Left ventricle myocardium superior (tissue), 1 donor: ENCODE data around the gene RALGAPA2. TPM values are rescaled to one million over a fixed set of nuclear protein-coding genes. Genes with fewer than 3 reads are reported as not detected.

Source experiments
- ATAC-seq: fragments of 200-7000 bp; cut with Tn5 transposase; one replicate; pipeline ENCODE4 v1.9.1; 2020; ENCODE audit warnings: mild to moderate bottlenecking, moderate library complexity
- DNase-seq: peaks from one replicate; pipeline ENCODE4 v3.0.0-alpha.2; 2020
- intact Hi-C: fragments of 100-400 bp; cut with micrococcal nuclease; formaldehyde crosslinking; loops from one replicate; pipeline ENCODE4 v1.11.0; 2022
- total RNA-seq: library from RNA; stranded (reverse); fragmentation: NEBNext Ultra II Directional; extraction: Animal tissue kit (Norgen Biotek cat#: 25700); gene quantifications from one replicate; pipeline ENCODE4 v1.2.1, GENCODE V29; 2021
- donor health status: DM: no; HTN: yes; CAD: no; lungs with severe emphysema.

Gene RALGAPA2
- total RNA-seq, 1 donor from 2014 or later = 18.9 TPM

- ATAC-seq (peak; percentile 60), DNase-seq (no peak)
- intact Hi-C loops = no loop called here
Measured at GRCh38 chr20:20731000-20731944, 18.8 kb upstream of the RALGAPA2 start.

DNA sequence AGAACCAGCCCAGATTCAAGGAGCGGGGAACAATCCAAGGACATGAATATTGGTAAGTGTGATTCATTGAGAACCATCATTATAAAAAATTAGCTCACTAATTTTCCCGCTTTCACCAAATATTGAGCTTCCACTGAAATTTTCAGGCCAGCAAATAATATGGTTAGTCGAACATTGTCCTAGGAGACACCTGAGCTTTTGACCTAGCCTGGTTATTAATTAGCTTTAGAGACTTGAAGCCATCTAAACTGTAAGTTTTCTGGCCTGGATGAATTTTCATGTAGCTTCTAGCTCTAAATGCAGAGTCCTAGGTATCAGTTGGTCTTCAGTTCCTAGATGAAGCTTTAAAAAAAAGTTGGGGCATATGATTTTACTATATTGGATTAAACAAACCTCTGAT is 17.1 kb upstream of the RALGAPA2 start:
- DNase-seq (no peak), ATAC-seq (no peak)
- intact Hi-C loops = no loop called here

DNA sequence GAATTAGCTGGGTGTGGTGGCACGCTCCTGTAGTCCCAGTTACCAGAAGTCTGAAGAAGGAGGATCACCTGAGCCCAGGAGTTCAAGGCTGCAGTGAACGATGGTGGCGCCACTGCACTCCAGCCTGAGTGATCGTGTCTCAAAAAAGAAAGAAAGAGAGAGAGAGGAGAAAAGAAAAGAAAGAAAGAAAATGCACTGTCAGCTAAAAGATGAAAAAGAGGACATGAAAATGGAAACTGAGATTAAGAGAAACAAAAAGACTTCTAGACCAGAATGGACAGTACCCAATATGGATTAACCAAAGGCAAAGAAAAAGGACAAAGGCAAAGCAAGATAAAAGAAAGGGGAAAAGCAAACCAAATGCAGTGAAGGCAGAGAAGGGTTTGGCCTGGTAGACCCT is 9.0 kb upstream of the RALGAPA2 start:
- no peak for ATAC-seq
- intact Hi-C loops = no loop called here
- no peak for DNase-seq

DNA sequence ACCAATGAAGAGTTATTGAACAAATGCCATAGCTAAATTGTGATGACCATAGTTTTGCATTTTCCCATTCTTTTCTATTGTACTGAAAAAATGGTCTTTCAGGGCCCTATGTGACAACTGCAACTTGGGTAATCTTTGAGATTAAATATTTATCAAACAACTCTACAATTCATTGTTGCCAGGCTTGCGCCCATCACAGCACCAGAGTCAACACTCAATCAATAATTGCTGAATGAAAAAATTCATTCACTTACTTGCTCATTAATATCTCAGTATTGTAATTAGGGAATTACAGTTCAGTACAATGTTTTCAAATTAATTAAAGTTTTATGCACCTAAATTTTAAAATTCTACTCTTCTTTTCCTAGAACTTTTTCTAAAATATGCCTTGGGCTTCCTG is 7.7 kb upstream of the RALGAPA2 start:
- DNase-seq (no peak), ATAC-seq (no peak)
- intact Hi-C loops = no loop called here

DNA sequence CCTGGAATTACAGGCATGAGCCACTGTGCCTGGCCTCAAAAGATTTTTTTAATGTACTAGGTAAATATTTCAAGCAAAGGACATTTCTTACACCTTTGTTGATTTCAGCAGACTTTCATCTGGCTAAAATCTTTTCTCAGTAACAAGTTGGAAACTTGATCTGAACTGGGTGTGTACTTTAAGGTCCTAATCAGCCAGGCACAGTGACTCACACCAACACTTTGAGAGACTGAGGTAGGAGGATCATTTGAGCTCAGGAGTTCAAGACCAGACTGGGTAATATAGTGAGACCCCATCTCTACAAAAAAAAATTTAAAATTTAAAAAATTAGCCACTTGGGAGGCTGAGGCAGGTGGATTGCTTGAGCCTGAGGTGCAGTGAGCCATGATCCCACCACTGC is 7.0 kb upstream of the RALGAPA2 start:
- DNase-seq (no peak), ATAC-seq (no peak)
- intact Hi-C loops = no loop called here

- DNase-seq = peak; percentile 36
- ATAC-seq = peak; percentile 5
- intact Hi-C loops = no loop called here
Measured at GRCh38 chr20:20713244-20713765, 861 bp upstream of the RALGAPA2 start.

GRCh38 chr20:20712004-20712473 is 405 bp downstream of the RALGAPA2 start:
- intact Hi-C loops = no loop called here
- DNase-seq (no peak), ATAC-seq (peak; percentile 12)

DNA sequence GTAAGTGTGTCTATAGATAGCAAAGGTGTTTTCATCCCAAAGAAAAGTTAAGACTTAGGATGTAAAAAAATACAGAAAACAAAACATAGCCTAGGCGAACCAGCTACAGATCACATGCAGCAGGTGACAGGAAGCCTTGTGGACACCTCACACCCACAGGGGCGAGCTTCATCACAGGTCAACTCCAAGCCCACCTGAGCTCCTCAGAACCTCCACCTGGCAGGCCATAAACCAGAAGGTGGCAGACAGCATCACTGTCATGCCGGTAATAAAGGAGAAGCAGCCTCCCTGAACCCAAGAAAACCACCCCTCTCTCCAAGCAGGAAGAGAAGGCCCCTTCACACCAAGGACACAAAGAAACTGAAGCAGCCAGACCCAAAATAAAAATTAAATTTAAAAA is 1.0 kb downstream of the RALGAPA2 start:
- DNase-seq = no peak
- ATAC-seq = no peak
- intact Hi-C loops = no loop called here

DNA sequence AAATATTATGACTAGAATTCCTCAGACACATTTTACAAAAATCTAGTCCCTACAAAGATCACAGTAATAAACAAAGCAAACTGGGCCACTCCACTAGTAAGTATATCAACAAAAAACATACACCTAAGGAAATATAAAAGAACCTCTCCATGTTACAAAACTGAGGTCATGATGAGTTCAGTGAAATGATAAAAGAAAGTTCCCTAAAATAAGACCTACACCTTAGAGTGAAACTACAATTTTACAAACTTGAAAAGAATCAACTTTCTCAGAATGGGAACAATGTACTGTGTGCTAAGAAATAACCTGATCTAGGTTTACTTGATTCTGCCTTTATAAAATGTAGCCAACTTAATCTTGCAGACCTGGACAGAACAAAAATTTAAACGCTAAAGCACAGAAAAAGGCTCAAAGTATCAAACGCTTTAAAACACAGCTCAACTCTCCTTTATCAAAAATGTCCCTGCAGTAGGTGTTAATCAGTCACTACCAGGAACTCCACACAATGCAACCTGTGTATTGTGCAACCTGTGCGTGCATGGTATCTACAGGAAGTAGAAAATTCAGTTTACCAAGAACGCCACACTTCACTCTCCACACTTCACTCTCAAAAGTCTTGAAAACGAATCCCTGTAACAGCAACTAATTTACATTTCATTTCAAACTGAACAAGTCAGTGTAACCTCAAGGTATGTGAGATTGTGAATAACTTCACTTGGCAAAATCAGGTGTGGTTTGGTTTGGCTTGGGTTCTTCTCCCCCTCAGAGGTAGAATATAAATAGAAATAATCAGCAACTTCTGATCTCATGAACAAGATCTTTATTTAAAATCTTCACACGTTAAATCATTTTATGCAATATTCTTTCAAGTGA is 1.8 kb downstream of the RALGAPA2 start:
- intact Hi-C loops = no loop called here
- ATAC-seq = no peak
- no peak for DNase-seq

DNA sequence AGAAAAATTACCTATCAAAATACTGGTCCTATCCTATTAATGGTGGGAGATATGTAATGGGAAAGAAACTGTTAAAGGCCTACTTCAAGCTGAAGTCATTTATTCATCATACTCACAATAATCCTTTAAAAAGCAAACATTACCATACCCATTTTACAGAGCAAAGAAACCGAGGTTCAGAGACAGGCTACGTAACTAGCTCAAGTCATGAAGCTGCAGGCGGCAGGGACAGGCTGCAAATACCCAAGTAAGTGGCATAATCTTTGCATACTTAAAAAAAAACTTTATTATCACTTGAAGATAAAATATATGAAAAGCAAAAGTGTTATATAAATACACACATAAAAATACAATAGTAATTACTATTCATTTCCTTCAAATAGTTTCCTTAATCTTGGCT is 2.6 kb downstream of the RALGAPA2 start:
- intact Hi-C loops = no loop called here
- DNase-seq = no peak
- no peak for ATAC-seq

GRCh38 chr20:20706285-20706684 is 6.2 kb downstream of the RALGAPA2 start:
- DNase-seq (no peak), ATAC-seq (no peak)
- intact Hi-C loops = no loop called here

GRCh38 chr20:20702330-20703245 is 9.9 kb downstream of the RALGAPA2 start:
- no peak for ATAC-seq
- intact Hi-C loops = no loop called here
- DNase-seq = no peak

DNA sequence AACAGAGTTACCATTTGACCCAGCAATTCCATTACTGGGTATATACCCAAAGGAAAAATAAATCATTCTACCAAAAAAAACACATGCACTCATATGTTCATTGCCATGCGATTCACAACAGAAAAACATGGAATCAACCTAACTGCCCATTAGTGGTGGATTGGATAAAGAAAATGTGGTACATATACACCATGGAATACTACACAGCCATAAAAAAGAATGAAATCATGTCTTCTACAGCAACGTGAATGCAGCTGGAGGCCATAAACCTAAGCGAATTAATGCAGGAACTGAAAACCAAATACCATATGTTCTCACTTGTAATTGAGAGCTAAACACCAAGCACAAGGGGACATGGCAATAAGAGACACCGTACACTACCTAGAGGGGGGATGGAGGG is 12.5 kb downstream of the RALGAPA2 start:
- DNase-seq = no peak
- intact Hi-C loops = no loop called here

DNA sequence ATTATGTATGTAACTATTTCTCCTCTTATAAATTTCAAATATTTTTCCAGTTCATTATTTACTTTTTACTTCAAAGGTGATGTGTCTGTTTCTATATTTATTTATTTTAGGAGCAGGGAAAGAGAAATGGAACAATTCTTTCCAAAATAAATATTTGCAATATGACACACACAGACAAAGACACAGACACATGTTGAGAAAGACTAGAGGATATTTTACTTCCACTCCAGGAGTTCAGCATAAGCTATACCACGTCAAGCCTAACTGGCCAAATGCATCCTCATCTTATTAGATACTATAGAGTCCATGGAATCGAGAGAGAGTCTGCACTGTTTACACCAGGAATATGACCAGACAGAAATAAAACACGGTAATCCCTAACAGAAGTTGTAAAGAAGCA is 13.3 kb downstream of the RALGAPA2 start:
- intact Hi-C loops = no loop called here
- DNase-seq (no peak), ATAC-seq (no peak)

More for the DNA sequence above, 12.5 kb downstream of the RALGAPA2 start:
- no peak for ATAC-seq

DNA sequence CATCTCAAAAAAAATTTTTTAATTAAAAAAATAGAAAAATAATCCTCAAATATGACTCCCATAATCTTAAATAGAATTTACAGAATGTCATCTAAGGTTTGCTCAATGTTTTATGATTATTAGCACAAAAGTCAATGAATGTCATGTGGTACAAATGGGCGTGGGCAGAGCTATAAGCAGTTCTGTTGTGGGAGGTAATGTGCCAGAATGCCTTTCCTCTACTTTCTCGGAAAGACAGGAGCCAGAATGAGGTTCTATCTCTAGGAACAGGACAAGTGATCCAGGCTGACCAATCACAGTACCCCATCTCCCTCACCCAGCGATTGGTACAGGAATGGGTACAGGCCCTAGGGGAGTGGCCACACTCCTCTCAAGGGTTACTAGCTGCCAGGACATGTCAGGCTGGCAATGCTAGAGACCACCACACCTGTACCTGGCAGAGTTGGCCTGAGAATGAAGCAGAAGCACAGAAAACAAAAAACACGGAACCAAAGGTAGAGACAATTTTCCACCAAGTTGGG is 15.1 kb downstream of the RALGAPA2 start:
- no peak for DNase-seq
- intact Hi-C loops = no loop called here
- ATAC-seq = no peak

GRCh38 chr20:20695250-20695816 is 17.1 kb downstream of the RALGAPA2 start:
- no peak for ATAC-seq
- no peak for DNase-seq
- intact Hi-C loops = no loop called here

GRCh38 chr20:20694591-20694990 is 17.9 kb downstream of the RALGAPA2 start:
- intact Hi-C loops = no loop called here
- ATAC-seq (no peak), DNase-seq (no peak)

DNA sequence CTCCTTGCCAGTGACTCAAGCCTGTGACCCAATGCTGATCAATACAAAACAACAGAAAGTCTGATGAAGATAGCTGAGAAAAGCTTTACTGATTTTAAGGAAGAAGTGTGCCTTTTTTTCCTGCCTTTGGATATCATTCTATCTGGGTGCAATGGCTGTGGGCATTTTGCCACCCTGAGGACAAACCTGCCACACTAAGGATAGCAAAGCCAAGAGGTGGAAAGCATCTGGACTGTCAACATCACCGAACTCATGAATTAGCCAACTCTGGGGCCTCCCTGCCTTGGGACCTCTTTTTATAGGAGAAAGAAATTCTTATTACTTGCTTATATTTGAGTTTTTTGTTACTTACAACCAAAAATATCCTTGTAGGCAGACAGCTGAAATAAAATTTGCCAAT is 19.9 kb downstream of the RALGAPA2 start:
- ATAC-seq (no peak), DNase-seq (no peak)
- intact Hi-C loops = no loop called here
